ENCODE data around the gene SSNA1.

DNA sequence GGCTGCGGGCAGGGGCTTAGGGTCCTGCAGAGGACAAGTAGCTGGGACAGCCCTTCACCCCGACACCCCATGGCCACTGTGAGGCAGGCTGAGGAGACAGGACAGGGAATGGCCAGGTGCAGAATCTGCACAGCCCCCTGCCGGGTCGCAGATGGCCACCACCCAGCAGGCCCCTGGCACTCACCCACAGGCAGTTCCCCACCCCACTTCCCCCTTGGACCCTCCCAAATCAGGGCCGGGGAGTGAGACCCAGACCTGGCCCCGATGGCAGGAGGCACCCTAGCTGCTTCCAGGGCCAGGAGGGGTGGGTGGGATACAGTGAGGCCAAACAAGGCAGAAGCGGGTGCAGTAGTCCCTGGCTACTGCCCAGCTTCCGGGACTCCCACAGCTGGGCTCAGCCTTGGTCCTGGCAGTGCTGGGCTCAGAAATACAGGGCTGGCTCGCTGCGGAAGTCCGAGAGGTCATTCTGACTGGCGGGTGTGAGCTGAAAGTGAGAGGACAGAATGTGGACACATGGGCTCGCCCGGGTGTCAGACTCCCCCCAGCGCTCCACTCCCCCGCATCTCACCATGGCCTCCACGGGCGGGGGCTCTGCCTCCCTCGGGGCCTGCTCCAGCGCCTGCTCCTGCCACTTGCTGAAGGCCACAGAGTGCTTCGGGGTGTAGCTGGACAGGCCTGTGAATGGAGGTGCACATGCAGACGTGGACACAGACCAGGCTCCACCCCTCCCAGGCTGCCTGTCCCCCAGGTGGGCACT is 3.4 kb downstream of the SSNA1 start:
- TF ChIP-seq, protein P1, sequence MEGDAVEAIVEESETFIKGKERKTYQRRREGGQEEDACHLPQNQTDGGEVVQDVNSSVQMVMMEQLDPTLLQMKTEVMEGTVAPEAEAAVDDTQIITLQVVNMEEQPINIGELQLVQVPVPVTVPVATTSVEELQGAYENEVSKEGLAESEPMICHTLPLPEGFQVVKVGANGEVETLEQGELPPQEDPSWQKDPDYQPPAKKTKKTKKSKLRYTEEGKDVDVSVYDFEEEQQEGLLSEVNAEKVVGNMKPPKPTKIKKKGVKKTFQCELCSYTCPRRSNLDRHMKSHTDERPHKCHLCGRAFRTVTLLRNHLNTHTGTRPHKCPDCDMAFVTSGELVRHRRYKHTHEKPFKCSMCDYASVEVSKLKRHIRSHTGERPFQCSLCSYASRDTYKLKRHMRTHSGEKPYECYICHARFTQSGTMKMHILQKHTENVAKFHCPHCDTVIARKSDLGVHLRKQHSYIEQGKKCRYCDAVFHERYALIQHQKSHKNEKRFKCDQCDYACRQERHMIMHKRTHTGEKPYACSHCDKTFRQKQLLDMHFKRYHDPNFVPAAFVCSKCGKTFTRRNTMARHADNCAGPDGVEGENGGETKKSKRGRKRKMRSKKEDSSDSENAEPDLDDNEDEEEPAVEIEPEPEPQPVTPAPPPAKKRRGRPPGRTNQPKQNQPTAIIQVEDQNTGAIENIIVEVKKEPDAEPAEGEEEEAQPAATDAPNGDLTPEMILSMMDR (IDR thresholded peaks at IDR 0.05), result no peak
- no peak for TF ChIP-seq POLR2A (IDR thresholded peaks at IDR 0.05)
